Fibroblast of the conjunctiva (primary cell): ENCODE measurements around the gene FFAR2.

Experiments used
- DNase-seq: peaks from one replicate; pipeline ENCODE4 v3.0.0-alpha.2; 2010; ENCODE audit warnings: low read depth

FFAR2 gene

DNA sequence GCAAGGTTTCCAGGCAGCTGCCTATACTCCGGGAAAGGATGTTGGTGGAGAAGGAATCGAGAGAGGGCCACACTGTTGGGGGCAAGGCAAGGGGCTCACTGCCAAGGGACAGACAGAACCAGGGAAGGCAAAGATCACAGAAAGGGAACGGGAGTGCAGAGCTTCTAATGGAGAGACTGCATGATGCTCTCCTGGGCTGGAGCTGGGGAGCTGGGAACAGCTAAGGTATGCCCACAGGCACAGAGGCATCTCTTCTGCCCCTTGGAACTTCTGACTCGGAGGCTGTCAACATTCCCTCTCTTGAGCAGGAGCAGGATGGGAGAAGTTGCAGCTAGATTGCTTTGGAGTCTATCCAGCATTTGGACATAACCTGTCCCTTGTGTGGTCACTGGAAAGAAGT lies 22.4 kb upstream of the FFAR2 start:
- no peak for DNase-seq

DNA sequence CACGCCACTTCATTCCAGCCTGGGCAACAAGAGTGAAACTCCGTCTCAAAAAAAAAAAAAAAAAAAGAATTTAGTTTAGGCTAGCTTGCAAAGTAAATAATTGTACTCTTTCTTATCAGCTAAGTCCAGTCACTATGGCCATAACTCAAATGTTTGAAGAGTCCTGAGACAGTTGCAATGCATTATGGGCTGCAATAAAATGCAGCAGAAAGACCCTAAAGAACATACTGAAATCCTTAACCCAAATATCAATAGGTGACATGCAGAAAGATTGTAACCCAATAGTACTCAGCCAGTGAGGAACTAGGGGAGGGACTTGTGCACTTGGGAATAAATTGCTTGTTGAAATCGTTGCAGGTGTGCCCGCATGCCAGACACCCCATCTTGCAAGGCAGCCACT lies 20.9 kb upstream of the FFAR2 start:
- DNase-seq, result no peak

DNA sequence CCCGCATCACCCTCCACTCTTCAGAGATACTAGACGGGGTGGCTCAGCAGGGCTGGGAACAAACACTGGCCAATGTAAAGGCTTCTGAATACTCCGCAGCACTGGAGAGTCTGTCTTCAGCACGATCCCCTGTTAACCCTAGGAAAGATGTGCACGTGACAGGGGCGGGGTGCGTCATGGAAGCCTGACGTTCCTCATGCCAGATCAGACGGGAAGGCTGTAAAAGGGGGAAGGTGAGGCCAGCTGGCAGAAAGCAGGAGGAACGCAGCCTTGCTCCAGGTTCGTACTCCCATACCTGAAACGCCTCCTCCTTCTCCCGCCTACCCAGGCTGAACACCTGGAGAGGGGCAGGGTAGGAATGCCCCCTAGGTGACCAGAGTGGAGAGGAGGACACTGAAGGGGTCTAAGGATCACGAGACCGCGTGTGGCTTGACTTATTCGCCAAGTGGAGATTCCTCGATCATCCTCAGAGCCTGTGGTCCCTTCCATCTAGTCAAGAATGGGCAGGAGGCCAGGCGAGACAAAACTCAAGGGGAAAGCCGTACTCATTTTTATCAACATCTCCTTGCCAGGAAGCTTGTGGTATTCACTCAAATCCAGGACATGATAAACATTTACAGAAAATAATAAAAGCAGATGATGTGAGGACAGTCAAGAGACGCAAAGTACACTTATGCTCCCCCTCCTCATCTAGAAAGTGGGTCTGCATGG lies 18.2 kb upstream of the FFAR2 start:
- no peak for DNase-seq

DNA sequence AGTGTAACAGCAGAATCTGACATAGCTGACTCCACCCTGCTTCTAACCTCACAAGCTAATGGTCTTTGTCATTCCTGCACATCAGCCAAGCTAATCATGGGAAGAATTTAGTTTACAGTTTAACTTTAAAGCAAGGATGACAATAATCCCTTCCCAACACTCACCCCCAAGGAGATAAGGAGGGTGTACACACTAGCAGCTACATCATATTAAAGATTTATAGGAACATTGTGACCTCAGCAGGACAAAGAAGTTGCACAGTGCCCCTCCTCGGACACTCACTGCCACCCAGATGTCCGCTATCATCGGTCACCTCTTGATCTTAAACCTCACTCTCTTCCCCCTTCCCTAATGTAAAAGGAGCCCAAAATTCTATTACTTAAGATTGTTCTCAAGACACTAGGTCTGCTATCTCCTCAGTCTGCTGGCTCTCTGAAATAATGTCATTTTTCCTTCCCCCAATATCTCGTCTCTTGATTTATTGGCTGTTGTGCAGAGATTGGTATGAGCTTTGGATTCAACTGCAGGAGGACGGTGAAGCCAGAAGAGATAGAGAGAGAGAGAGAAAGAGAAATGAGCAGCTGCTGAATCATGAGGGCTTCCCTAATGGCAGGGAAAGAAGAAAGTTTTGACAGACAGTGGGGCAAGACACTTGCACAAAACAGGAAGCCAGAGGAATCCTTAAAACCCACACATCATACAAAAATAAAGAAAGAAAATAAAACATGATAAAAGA lies 17.5 kb upstream of the FFAR2 start:
- DNase-seq, result no peak

DNA sequence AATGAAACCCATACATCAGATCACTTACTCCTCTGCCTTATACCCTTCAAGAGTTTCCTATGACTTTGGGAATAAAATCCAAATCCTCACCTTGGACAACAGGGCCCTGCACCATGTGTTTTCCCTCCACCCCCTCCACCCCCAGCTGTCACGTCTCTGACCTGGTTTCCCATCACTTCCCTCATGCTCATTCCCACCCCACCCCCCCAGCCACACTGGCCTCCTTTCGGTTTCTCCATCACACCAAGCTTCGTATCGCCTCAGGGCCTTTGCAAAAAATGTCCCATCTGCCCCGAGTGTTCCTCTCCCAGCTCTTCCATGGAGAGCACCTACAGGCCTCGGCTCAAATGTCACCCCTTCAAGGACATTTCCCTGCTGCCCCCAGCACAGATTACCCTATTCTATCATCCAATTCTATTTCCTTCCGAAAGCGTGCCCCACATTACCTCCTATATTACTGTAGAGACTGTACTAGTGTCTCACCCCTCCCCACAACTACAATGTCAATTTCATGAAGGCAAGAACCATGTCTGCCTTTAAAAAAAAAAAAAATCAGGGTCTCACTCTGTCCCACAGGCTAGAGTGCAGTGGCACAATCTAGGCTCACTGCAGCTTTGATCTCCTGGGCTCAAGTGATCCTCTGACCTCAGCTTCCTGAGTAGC lies 16.8 kb upstream of the FFAR2 start:
- no peak for DNase-seq

DNA sequence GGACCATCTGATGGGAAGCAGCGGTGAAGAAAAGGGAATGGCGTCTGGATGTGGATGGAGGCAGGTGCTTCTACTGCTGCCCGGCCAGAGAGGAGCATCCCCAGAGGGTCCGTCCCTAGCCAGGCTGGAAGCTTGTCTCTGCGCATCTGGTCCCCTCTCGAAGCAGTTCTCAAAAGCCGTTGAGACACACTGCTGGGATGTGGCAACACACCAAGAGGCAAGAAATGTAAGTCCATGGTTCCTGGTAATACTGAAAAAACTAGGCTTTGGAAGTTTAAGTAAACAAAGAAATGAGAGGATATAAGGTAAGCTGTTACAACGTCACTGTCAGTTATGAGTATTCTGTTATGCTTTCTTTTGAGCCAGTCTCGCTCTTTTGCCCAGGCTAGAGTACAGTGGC lies 15.1 kb upstream of the FFAR2 start:
- DNase-seq, result no peak

DNA sequence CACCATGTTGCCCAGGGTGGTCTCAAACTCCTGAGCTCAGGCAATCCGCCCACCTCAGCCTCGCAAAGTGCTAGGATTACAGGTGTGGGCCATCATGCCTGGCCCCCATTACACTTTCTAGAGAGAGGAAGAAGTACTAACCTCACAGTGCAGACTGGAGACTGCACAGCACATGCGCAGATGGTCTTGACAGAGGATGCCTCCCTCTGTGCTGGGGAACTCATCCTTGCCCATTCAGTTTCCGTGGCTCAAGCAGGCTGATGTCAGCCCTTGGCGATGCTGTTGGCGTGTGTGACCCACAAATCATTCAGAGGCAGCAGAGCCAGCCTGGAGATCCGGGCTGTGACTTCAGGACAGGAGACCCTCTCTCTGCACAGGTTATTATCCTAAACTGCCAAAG lies 14.6 kb upstream of the FFAR2 start:
- DNase-seq, result no peak

DNA sequence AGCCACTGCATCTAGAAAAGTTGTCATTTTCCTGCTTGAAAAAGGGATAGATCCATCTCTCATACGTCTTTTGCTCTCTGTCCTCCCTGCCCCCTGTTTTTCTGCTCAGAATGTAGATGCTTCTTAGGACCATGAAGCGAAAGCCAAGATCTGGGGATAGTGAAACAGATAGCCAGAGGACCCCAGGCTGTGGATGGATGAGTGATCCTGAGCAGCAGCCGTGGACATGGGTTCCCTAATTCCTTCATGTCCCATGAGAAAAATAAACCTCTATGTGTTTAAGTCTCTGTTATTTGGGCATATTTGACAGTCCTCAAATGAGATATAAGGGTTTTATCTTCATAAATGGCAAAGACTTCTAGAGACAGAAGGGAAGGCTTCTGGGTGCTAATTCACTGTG lies 12.2 kb upstream of the FFAR2 start:
- no peak for DNase-seq

DNA sequence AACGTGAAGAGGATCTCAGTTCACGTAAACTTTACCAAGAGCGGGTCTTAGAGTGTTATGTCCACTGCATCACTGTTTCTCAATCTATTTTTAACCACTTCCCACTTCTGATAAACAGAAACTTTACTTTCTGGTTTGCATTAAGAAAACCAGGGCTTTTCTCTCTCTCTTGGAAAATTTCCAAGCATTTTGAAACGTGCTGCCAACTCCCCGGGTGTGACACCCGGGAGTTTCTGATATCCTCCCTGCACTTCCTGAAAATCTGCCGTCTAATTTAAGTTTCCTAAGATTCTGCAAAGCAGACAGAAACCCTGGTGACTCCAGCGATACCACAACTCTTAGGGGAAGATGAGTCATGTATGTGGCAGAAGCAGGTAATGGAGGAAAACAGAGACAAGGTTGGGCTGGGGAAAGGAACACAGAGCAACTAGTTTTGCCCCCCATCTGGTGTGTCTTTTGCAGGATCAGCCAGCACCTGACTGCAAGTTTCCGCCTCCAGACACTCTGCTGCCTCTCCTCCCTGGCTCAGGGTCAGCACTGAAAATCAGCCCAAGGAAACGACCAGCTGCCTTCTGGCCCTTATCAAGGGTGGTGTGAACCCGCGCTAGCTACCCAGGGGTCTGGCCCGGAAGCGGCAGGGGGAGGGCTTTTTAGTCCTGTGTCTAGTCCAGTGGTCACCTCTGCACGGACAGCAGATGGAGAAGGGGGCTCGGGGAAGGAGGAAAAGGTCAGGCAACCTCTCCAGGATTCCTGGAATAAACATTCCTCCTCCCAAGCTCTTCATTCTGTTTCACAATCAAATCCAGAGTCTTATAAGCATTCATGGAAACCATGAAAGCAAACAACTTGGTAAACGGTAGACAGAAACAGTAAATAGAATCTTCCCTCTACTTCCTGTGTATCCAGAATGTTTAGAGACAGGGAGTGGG lies 11.3 kb upstream of the FFAR2 start:
- DNase-seq, result peak; percentile 26

DNA sequence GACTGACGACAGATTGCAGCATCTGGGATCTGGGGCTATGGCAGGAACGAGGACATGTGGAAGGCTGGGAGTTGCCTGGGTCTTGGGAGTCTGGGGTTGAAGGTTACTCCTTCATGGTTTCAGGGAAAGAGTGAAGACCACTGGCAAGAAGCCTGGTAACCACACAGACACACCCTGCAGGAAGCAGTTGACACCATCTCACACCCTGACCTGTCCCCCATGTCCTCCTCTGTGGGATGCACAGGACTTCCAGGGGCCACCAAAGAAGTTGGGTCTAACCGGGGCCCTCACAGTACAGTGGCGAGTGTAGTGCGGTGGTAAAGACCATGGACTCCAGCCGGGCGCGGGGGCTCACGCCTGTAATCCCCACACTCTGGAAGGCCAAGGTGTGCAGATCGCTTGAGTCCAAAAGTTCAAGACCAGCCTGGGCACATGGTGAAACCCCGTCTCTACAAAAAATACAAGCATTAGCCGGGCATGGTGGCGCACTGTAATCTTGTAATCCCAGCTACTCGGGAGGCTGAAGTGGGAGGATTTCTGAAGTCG lies 10.6 kb upstream of the FFAR2 start:
- DNase-seq, result no peak

DNA sequence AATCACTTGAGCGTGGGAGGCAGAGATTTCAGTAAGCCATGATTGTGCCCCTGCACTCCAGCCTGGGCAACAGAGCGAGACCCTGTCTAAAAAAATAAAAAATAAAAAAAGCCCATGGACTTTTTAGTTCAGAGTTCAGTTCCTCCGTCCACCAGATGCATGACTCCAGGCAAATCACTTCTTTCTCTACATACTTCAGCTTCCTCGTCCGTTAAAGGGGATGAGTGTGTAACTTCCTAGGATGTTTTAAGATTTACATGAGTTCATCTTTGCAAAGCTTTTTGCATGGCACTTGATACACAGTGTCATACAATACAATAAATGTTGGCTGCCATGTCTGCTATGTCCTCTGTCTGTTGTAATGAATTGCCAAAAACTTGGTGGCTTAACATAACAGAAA lies 10.0 kb upstream of the FFAR2 start:
- no peak for DNase-seq

DNA sequence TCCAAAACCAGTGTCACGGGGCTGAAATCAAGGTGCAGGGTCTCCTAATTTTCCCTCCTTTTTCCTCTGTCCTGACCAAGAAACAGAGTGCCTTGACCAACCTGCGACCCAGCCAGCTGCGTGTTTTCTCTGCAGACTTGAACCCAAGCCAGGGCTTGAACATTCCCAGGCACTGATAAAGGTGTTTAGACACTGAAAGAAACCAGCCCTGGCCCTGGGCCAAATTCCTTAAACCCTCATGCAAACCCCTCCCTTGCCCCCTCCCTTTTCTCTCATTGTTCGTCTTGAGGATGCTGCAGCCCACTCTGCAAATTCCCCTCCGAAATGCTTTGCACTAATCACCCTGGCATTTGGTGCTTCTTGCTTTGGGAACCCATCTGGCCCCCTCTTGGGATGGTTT lies 9.5 kb upstream of the FFAR2 start:
- DNase-seq, result no peak

DNA sequence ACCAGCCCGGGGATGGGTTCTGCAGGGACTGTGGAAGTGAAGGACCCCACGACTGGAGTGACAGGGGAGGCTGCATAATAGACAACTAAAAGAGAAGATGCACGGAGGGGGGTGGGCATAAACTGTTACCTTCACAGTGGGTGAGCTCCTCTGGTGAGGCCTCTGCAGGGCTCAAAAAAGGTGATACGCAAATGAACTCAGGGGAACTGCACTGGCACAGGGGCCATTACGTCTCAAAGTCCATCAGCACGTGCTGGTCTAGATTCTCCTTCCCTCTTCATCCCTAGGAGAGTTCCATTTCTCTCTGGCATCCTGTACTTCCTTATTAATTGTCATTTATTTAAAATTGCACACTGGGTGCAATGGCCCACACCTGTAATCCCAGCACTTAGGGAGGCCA lies 8.1 kb upstream of the FFAR2 start:
- DNase-seq, result no peak

DNA sequence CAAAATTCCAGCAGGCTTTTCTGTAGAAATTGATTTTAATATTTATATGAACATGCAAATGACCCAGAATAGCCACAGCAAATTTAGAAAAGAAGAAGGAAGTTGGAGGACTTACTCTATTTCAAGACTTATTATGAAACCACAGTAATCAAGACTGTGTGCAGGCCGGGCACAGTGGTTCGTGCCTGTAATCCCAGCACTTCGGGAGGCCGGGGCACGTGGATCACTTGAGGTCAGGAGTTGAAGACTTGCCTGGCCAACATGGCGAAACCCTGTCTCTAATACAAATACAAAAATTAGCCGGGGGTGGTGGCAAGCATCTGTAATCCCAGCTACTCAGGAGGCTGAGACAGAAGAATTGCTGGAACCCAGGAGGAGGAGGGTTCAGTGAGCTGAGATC lies 6.0 kb upstream of the FFAR2 start:
- DNase-seq, result no peak

DNA sequence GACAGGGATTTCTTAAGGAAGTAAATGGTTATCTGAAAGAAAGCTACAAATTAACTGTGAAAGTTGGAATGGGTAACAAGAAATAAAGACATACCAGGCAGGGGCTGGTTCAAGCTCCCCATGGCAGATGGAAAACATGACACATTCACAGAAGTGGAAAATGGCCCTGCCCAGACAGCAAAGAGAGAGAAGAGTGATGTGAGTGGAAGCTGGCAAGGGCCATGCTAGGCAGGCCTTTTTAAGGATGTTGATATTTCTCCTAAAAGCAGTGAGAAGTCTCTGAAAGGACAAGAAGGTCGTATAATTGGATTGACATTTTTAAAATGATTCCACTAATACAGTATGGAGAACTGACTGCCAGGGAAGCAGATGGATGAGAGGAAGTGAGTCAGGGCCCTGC lies 3.3 kb upstream of the FFAR2 start:
- DNase-seq, result no peak

DNA sequence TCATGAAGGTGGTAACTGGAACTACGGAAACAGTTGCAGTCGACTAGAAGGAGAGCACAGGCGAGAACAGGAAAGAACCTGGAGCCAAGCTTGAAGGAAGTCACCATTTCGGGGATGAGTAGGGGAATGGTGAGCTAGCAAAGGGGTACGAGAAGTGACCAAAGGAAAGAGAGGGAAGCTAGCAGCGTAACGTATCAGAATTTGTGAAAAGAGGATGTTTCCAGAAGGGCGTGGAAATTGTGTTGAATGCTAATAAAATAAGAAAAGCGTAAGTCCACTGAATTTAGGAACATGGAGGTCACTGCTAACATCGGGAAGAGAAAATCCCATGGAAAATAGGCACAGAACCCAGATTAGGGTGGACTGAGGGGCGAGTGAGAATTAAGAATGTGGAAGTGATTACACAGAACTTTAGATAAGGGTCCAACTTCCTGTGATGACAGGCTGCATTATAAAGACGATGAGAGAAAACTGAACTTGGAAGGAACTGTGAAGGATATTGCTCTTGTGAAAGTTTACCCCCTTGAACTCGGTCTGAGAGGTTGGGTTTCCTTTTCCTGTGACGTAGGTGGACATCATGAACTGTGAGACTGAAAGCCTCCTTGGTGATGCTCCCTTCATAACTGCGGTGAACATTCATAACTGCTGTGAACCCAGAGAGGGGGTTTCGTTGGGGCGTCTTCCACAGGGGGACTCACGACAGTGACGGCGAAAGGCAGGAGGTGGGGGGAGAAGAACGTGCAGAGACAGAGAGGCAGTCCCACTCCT lies 2.0 kb upstream of the FFAR2 start:
- no peak for DNase-seq

DNA sequence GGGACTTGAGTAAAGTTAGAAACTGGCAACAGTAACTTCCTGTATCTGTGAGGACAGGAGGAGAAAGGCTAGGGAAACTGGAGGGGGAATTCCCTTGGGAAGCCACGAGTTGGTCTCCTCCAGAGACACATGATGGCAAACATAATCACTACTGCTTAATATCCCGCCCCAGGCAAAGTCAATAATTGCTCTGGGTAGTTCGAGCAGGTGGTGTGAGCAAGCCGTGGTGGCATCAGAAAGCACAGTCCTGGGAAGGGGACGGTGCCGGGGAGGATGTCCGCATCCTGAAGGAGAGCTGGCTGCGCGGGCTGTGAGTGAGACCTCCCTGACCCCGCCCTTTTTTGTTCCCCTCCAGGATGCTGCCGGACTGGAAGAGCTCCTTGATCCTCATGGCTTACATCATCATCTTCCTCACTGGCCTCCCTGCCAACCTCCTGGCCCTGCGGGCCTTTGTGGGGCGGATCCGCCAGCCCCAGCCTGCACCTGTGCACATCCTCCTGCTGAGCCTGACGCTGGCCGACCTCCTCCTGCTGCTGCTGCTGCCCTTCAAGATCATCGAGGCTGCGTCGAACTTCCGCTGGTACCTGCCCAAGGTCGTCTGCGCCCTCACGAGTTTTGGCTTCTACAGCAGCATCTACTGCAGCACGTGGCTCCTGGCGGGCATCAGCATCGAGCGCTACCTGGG lies 1.4 kb downstream of the FFAR2 start:
- no peak for DNase-seq

DNA sequence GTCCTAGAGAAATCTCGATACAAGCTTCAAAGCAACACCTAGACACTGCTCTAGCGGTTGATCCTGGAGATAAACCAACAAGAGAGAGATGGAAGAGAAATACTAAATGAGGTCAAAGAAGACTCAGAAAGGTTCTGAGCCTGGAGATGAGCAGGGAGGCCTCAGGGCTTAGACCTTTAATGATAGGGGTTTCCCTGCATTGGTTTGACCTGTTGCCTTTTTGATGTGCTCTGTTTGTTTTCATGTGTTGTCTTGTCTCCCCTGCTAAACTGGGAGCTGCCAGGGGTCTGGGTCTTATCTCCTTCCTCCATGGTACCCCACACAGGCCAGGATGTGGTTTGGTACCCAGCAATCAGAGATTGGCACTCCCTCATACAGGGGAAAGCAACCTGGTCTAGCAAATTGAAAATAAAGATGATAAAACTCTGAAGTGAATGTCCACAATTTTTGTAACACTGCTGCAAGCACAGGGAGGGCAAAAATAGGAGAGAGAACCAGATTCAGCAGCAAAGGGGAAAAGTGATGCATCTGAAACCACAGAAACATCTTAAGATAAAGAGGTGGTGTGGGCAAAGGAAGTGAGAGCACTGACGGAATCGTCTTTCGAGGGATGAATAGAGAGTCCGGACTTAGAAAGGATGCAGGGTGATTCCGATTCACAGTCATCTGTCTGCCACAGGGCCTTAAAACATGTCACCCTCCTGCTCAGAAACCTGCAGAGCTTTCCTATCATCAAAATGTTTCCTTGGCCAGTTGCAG lies 3.5 kb downstream of the FFAR2 start:
- DNase-seq, result no peak

DNA sequence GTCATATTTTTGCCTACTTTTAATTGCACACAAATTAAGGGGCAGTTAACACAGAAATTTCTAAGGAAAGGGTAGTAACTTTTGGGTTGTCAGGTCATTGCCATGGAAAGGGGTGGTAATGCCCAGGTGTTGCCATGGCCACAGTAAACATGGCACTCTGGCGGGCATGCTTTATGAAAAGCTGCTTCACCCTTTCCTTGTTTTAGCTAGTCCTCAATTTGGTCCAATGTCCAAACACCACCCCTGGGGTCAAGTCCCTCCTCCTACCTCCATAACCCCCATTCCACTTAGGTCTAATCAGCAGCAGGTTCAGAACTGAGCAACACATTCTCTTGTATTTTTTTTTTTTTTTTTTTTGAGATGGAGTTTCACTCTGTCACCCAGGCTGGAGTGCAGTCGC lies 6.6 kb downstream of the FFAR2 start:
- no peak for DNase-seq

DNA sequence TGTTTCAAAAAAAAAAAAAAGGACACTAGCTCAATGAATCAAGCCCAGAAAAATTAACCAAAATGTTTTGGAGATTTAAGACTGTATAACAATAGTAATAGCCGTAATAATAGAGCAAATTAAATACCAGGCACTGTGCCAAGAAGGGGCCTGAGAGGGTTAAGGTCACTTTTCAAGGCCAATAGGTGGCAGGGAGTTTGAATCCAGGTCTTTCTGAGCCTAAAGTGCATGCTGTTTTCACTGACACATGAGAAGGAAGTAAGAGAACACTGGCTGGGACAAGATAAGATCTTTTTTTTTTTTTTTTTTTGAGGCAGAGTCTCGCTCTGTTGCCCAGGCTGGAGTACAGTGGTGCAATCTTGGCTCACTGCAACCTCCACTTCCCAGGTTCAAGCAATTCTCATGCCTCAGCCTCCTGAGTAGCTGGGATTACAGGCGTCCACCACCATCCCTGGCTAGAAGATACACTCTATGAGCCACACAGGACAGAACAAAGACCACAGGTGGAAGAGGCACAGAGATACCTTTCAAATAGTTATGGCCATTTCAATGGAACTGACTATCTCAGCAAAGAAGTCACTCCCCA lies 7.7 kb downstream of the FFAR2 start:
- no peak for DNase-seq
